ENCODE data around the gene HEATR3. TPM values are rescaled to one million over a fixed set of nuclear protein-coding genes. Genes with fewer than 3 reads are reported as not detected.

The HEATR3 gene
- total and polyA plus RNA-seq, 2 donors (not counting 1 experiment from before 2014, with no cell fraction given), result 18.0 to 21.0 TPM

DNA sequence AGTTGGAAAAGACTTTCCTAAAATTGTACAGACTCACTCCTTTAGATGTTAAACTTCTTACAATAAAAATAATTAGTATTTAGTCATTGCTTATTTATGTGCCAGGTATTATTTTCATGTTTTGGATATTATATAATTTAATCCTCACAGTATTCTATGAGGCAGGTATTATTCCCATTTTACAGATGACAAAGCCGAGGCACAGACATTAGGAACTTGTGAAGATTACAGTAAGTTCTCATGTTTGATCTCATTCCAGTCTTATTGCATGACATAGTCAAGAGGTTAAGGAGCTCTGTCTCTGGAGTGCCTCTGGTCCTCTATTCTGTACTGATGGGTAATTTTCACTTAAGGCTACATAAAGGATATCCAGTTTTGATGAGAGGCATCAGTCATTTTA lies 3.3 kb downstream of the HEATR3 start:
- DNase-seq (no peak), ATAC-seq (ENCODE audit: low read depth) (no peak)
- Histone ChIP-seq H3K9ac (ENCODE audit: low read length) (no peak overlapping the region), H3K79me2 (ENCODE audit: control insufficient read depth, insufficient read depth, low read length) (peaks cover 21% of the 10 kb centered on the region), H3K4me1 (ENCODE audit: control insufficient read depth in 2 of 2, insufficient read depth in 2 of 2, low read length in 2 of 2) (peaks cover 17 to 20% of the 10 kb centered on the region in 2 donors), H2AFZ (ENCODE audit: insufficient read depth, low read depth, low read length, poor library complexity, severe bottlenecking) (no peak overlapping the region), H3K36me3 (replicated peaks in 1 of 2; ENCODE audit: control extremely low read depth in 1 of 2, control insufficient read depth in 1 of 2, extremely low read depth in 1 of 2, insufficient read depth in 2 of 2, low read length in 1 of 2) (peaks cover 0 to 25% of the 10 kb centered on the region in 2 experiments), H3K27ac (ENCODE audit: low read length in 2 of 2) (no peak overlapping the region), H3K27me3 (replicated peaks in 1 of 4; ENCODE audit: control extremely low read depth in 1 of 4, control insufficient read depth in 3 of 4, insufficient read depth in 4 of 4, low read length in 3 of 4) (no peaks in the 10 kb centered on the region), H3K4me2 (replicated peaks; ENCODE audit: low read depth, low read length, poor library complexity, severe bottlenecking) (no peak overlapping the region), H4K20me1 (ENCODE audit: control insufficient read depth, insufficient read depth, low read length, poor library complexity, severe bottlenecking) (peaks cover 6% of the 10 kb centered on the region), H3K4me3 (ENCODE audit: control extremely low read depth in 1 of 5, extremely low read depth in 1 of 5, insufficient read depth in 1 of 5, low read depth in 2 of 5, low read length in 4 of 5) (no peak overlapping the region), H3K9me3 (ENCODE audit: control extremely low read depth in 1 of 3, control insufficient read depth in 2 of 3, insufficient read depth in 1 of 3, low read length in 2 of 3) (no peaks in the 10 kb centered on the region)
- no peaks in the 10 kb centered on the region for H3K27me3 Mint-ChIP-seq
- no peaks in the 10 kb centered on the region for H3K9me3 Mint-ChIP-seq (ENCODE audit: insufficient read depth)
- H3K27ac Mint-ChIP-seq, result no peak overlapping the region
- no CpG with 5 or more reads among the region's 1 CpG for WGBS (ENCODE audit: insufficient coverage)
- no peak overlapping the region for H3K4me3 Mint-ChIP-seq
- POLR2A ChIA-PET, result no interaction called here
- CTCF ChIA-PET, result interaction anchor here (0.8 to 1.8 kb wide), 5 partner anchors 37 to 737 kb away, joined by 3 to 6 read pairs (median 5); partner anchors contain the start of gene CNEP1R1
- peaks cover 35% of the 10 kb centered on the region for H3K4me1 Mint-ChIP-seq
- no peak for TF ChIP-seq EZH2 (IDR thresholded peaks at IDR 0.05; ENCODE audit: borderline replicate concordance, insufficient read depth, low read depth, low read length, poor library complexity, severe bottlenecking)
- TF ChIP-seq, protein P1, sequence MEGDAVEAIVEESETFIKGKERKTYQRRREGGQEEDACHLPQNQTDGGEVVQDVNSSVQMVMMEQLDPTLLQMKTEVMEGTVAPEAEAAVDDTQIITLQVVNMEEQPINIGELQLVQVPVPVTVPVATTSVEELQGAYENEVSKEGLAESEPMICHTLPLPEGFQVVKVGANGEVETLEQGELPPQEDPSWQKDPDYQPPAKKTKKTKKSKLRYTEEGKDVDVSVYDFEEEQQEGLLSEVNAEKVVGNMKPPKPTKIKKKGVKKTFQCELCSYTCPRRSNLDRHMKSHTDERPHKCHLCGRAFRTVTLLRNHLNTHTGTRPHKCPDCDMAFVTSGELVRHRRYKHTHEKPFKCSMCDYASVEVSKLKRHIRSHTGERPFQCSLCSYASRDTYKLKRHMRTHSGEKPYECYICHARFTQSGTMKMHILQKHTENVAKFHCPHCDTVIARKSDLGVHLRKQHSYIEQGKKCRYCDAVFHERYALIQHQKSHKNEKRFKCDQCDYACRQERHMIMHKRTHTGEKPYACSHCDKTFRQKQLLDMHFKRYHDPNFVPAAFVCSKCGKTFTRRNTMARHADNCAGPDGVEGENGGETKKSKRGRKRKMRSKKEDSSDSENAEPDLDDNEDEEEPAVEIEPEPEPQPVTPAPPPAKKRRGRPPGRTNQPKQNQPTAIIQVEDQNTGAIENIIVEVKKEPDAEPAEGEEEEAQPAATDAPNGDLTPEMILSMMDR (IDR thresholded peaks at IDR 0.05), result no peak
- intact Hi-C loops (cut with micrococcal nuclease), result loop anchor here (5.0 kb wide), 2 partner anchors 613 to 673 kb away; partner anchors contain the start of genes CYLD and SNX20

DNA sequence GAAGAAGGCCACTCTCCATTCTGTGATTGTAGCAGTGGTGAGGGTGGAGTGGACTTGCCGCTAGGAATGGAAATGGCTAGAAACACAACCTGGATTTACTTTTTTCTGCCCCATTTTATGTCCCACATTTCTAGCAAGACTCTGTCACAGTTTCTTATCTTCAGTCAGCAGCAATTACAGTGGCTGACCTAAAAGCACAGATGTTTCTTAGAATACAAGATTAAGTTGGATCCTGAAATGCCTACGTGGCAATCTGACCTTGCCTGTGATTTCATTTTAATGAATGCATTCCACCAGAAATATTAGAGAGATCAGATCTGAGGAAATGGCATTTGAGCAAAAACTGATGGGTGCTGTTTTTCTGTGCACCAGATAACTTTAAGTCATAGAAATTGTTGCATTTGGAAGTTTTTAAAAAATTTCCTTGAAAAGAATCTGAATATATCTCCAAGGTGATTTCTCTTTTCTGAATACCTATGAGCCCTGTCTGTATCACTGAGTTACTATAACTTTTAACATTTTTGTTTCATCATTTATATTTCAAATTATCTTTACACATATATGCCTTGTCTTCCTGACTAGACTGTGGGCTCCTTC lies 5.4 kb downstream of the HEATR3 start:
- ChIA-PET POLR2A (no interaction called here), CTCF (no interaction called here)
- peaks cover 14 to 16% of the 10 kb centered on the region in 2 donors for H3K4me1 ChIP-seq (ENCODE audit: control insufficient read depth in 2 of 2, insufficient read depth in 2 of 2, low read length in 2 of 2)
- Mint-ChIP-seq H3K4me1 (peaks cover 25% of the 10 kb centered on the region), H3K9me3 (ENCODE audit: insufficient read depth) (no peaks in the 10 kb centered on the region), H3K27ac (no peak overlapping the region), H3K27me3 (no peaks in the 10 kb centered on the region), H3K4me3 (no peak overlapping the region)
- no peak overlapping the region for H3K27ac ChIP-seq (ENCODE audit: low read length in 2 of 2)
- no peak overlapping the region for H2AFZ ChIP-seq (ENCODE audit: insufficient read depth, low read depth, low read length, poor library complexity, severe bottlenecking)
- H3K27me3 ChIP-seq (replicated peaks in 1 of 4; ENCODE audit: control extremely low read depth in 1 of 4, control insufficient read depth in 3 of 4, insufficient read depth in 4 of 4, low read length in 3 of 4), result no peaks in the 10 kb centered on the region
- H4K20me1 ChIP-seq (ENCODE audit: control insufficient read depth, insufficient read depth, low read length, poor library complexity, severe bottlenecking), result peaks cover 6% of the 10 kb centered on the region
- H3K9ac ChIP-seq (ENCODE audit: low read length), result no peak overlapping the region
- no peaks in the 10 kb centered on the region for H3K9me3 ChIP-seq (ENCODE audit: control extremely low read depth in 1 of 3, control insufficient read depth in 2 of 3, insufficient read depth in 1 of 3, low read length in 2 of 3)
- DNase-seq (no peak), ATAC-seq (ENCODE audit: low read depth) (no peak)
- H3K79me2 ChIP-seq (ENCODE audit: control insufficient read depth, insufficient read depth, low read length), result peaks cover 21% of the 10 kb centered on the region
- peaks cover 0 to 25% of the 10 kb centered on the region in 2 experiments for H3K36me3 ChIP-seq (replicated peaks in 1 of 2; ENCODE audit: control extremely low read depth in 1 of 2, control insufficient read depth in 1 of 2, extremely low read depth in 1 of 2, insufficient read depth in 2 of 2, low read length in 1 of 2)
- WGBS (ENCODE audit: insufficient coverage), result 33% methylated on average over 1 of the region's 2 CpGs
- TF ChIP-seq, protein P1 (IDR thresholded peaks at IDR 0.05), result no peak
- TF ChIP-seq EZH2 (IDR thresholded peaks at IDR 0.05; ENCODE audit: borderline replicate concordance, insufficient read depth, low read depth, low read length, poor library complexity, severe bottlenecking), result no peak
- H3K4me3 ChIP-seq (ENCODE audit: control extremely low read depth in 1 of 5, extremely low read depth in 1 of 5, insufficient read depth in 1 of 5, low read depth in 2 of 5, low read length in 4 of 5), result no peak overlapping the region
- H3K4me2 ChIP-seq (replicated peaks; ENCODE audit: low read depth, low read length, poor library complexity, severe bottlenecking), result no peak overlapping the region
- intact Hi-C loops (cut with micrococcal nuclease), result no loop called here
